ENCODE data around the gene GGT6. TPM values are rescaled to one million over a fixed set of nuclear protein-coding genes. Genes with fewer than 3 reads are reported as not detected.

Gene GGT6
- 100 to 1,000 TPM in 2 of 4 donors, 10 to 100 TPM in 2; 26.4 to 199 (median 119) TPM for total RNA-seq

- peak within 1 kb of the TSS in 3 of 4 donors; percentile 22 to 52 (median 45) for H3K4me3 ChIP-seq
- DNase-seq, result peak in 2 of 3 donors; percentile 84 to 87
- H3K27ac ChIP-seq, result peak within 1 kb of the TSS in 3 of 4 donors; percentile 72 to 84 (median 81)
- H3K36me3 ChIP-seq, result no peaks in the 10 kb centered on the region
- TF ChIP-seq POLR2A (IDR thresholded peaks at IDR 0.05), result peak; percentile 58 to 62
- TF ChIP-seq CTCF (IDR thresholded peaks at IDR 0.05), result no peak
- H3K27me3 ChIP-seq, result no peaks in the 10 kb centered on the region
- H3K9me3 ChIP-seq, result no peaks in the 10 kb centered on the region
- H3K4me1 ChIP-seq, result peaks cover 0 to 25% (median 4%) of the 10 kb centered on the region in 4 donors
Observed at GRCh38 chr17:4560421-4560820, at the start of gene GGT6. GGT6 (minus strand) TSS chr17:4560577; CDS start chr17:4560521, 56 bp downstream.

GRCh38 chr17:4610162-4610561 lies 49.8 kb upstream of the GGT6 start:
- no peak for DNase-seq
- Histone ChIP-seq H3K9me3 (no peaks in the 10 kb centered on the region), H3K4me3 (no peak overlapping the region), H3K36me3 (no peaks in the 10 kb centered on the region), H3K27ac (no peak overlapping the region), H3K4me1 (peaks cover 0 to 12% (median 0%) of the 10 kb centered on the region in 4 donors), H3K27me3 (no peaks in the 10 kb centered on the region)
- no peak for TF ChIP-seq CTCF (IDR thresholded peaks at IDR 0.05)
- no peak for TF ChIP-seq POLR2A (IDR thresholded peaks at IDR 0.05)

- TF ChIP-seq CTCF (IDR thresholded peaks at IDR 0.05) (no peak), POLR2A (IDR thresholded peaks at IDR 0.05) (no peak)
- Histone ChIP-seq H3K27ac (no peak overlapping the region), H3K4me1 (peaks cover 0 to 12% (median 0%) of the 10 kb centered on the region in 4 donors), H3K9me3 (no peaks in the 10 kb centered on the region), H3K4me3 (no peak overlapping the region), H3K36me3 (no peaks in the 10 kb centered on the region), H3K27me3 (no peaks in the 10 kb centered on the region)
- no peak for DNase-seq
Observed at GRCh38 chr17:4609761-4610160, 49.4 kb upstream of the GGT6 start.

- H3K4me3 ChIP-seq, result no peak overlapping the region
- H3K27me3 ChIP-seq, result no peaks in the 10 kb centered on the region
- H3K9me3 ChIP-seq, result no peaks in the 10 kb centered on the region
- H3K27ac ChIP-seq, result peak overlapping the region; percentile 4 to 59 (median 24)
- peaks cover 0 to 12% (median 0%) of the 10 kb centered on the region in 4 donors for H3K4me1 ChIP-seq
- TF ChIP-seq POLR2A (IDR thresholded peaks at IDR 0.05) (no peak), CTCF (IDR thresholded peaks at IDR 0.05) (no peak)
- H3K36me3 ChIP-seq, result no peaks in the 10 kb centered on the region
- DNase-seq, result peak in 1 of 3 donors; percentile 74
Observed at GRCh38 chr17:4607773-4608187, 47.4 kb upstream of the GGT6 start.

- TF ChIP-seq POLR2A (IDR thresholded peaks at IDR 0.05), result no peak
- TF ChIP-seq CTCF (IDR thresholded peaks at IDR 0.05), result no peak
- Histone ChIP-seq H3K9me3 (no peaks in the 10 kb centered on the region), H3K36me3 (no peaks in the 10 kb centered on the region), H3K4me1 (peaks cover 0 to 12% (median 0%) of the 10 kb centered on the region in 4 donors), H3K4me3 (no peak overlapping the region), H3K27me3 (no peaks in the 10 kb centered on the region), H3K27ac (peak overlapping the region; percentile 4 to 59 (median 24))
- DNase-seq, result no peak
Observed at GRCh38 chr17:4607261-4607741, 46.9 kb upstream of the GGT6 start.

Data from Peyer's patch (tissue), 4 donors.